ENCODE measurements around the gene MAL. TPM values are rescaled to one million over a fixed set of nuclear protein-coding genes. Genes with fewer than 3 reads are reported as not detected.

Gene MAL
- total RNA-seq, 4 donors from 2014 or later = 60.0 to 200 (median 121) TPM

- Histone ChIP-seq H3K4me3 (no peak overlapping the region), H3K9me3 (no peaks in the 10 kb centered on the region), H3K27me3 (no peaks in the 10 kb centered on the region), H3K27ac (no peak overlapping the region), H3K4me1 (no peaks in the 10 kb centered on the region), H3K36me3 (no peaks in the 10 kb centered on the region)
- 85 to 88% methylated on average over 12 of the region's 12 CpGs for WGBS, 2 donors
- no peak for DNase-seq (ENCODE audit: low spot score in 2 of 2)
- TF ChIP-seq CTCF (IDR thresholded peaks at IDR 0.05) (no peak), EP300 (IDR thresholded peaks at IDR 0.05) (no peak), POLR2A (IDR thresholded peaks at IDR 0.05) (no peak)
Observed at GRCh38 chr2:95007031-95007609, 18.4 kb upstream of the MAL start.

GRCh38 chr2:95007822-95008221, 17.7 kb upstream of the MAL start:
- DNase-seq (ENCODE audit: low spot score in 2 of 2) = no peak
- Histone ChIP-seq H3K27ac (no peak overlapping the region), H3K27me3 (no peaks in the 10 kb centered on the region), H3K4me1 (no peaks in the 10 kb centered on the region), H3K9me3 (no peaks in the 10 kb centered on the region), H3K36me3 (no peaks in the 10 kb centered on the region), H3K4me3 (no peak overlapping the region)
- no peak for TF ChIP-seq POLR2A (IDR thresholded peaks at IDR 0.05)
- no peak for TF ChIP-seq EP300 (IDR thresholded peaks at IDR 0.05)
- TF ChIP-seq CTCF (IDR thresholded peaks at IDR 0.05) = no peak
- WGBS, 2 donors = 69 to 75% methylated on average over 8 of the region's 8 CpGs

- TF ChIP-seq CTCF (IDR thresholded peaks at IDR 0.05) = no peak
- TF ChIP-seq POLR2A (IDR thresholded peaks at IDR 0.05) = no peak
- no peak for TF ChIP-seq EP300 (IDR thresholded peaks at IDR 0.05)
- no peaks in the 10 kb centered on the region for H3K36me3 ChIP-seq
- WGBS, 2 donors = 70 to 72% methylated on average over 2 of the region's 2 CpGs
- H3K27me3 ChIP-seq = no peaks in the 10 kb centered on the region
- no peak overlapping the region for H3K4me3 ChIP-seq
- H3K27ac ChIP-seq = no peak overlapping the region
- no peak for DNase-seq (ENCODE audit: low spot score in 2 of 2)
- no peaks in the 10 kb centered on the region for H3K4me1 ChIP-seq
- H3K9me3 ChIP-seq = no peaks in the 10 kb centered on the region
Observed at GRCh38 chr2:95008306-95008705, 17.2 kb upstream of the MAL start.

- Histone ChIP-seq H3K27ac (no peak overlapping the region), H3K27me3 (no peaks in the 10 kb centered on the region), H3K4me1 (no peaks in the 10 kb centered on the region), H3K9me3 (no peaks in the 10 kb centered on the region), H3K4me3 (no peak overlapping the region), H3K36me3 (no peaks in the 10 kb centered on the region)
- DNase-seq (ENCODE audit: low spot score in 2 of 2) = no peak
- TF ChIP-seq EP300 (IDR thresholded peaks at IDR 0.05) (no peak), POLR2A (IDR thresholded peaks at IDR 0.05) (no peak), CTCF (IDR thresholded peaks at IDR 0.05) (no peak)
- WGBS, 2 donors = 64 to 70% methylated on average over 2 of the region's 2 CpGs
Observed at GRCh38 chr2:95008996-95009395, 16.5 kb upstream of the MAL start.

GRCh38 chr2:95009412-95009811, 16.1 kb upstream of the MAL start:
- H3K4me1 ChIP-seq = no peaks in the 10 kb centered on the region
- no peaks in the 10 kb centered on the region for H3K36me3 ChIP-seq
- DNase-seq (ENCODE audit: low spot score in 2 of 2) = no peak
- WGBS, 2 donors = 83 to 91% methylated on average over 5 of the region's 5 CpGs
- no peak overlapping the region for H3K27ac ChIP-seq
- H3K27me3 ChIP-seq = no peaks in the 10 kb centered on the region
- no peaks in the 10 kb centered on the region for H3K9me3 ChIP-seq
- H3K4me3 ChIP-seq = no peak overlapping the region
- TF ChIP-seq CTCF (IDR thresholded peaks at IDR 0.05) = no peak
- no peak for TF ChIP-seq POLR2A (IDR thresholded peaks at IDR 0.05)
- TF ChIP-seq EP300 (IDR thresholded peaks at IDR 0.05) = no peak

Measured in tibial nerve (tissue), 4 donors.